ENCODE measurements around the gene PPP2R1B. TPM values are rescaled to one million over a fixed set of nuclear protein-coding genes. Genes with fewer than 3 reads are reported as not detected.

The PPP2R1B gene
- total and polyA plus RNA-seq, 2 of the 8 experiments (the other 6 are each of a cell fraction or from before 2014, with no cell fraction given), result 25.8 to 87.0 TPM

- no peak for TF ChIP-seq TAF1 (IDR thresholded peaks at IDR 0.05; ENCODE audit: low read depth, low read length)
Measured at GRCh38 chr11:111699579-111700156, 66.5 kb downstream of the PPP2R1B start (continued).

Measured in H1 (cell line).